GM23248 (cell line): ENCODE measurements around the gene NKRF.

Source experiments
- EZH2 ChIP-seq: fragments of 200-600 bp; sonication (generic); IDR thresholded peaks from 2 replicates; pipeline ENCODE4 v1.6.1; 2018; ENCODE audit warnings: antibody characterized with exemption, mild to moderate bottlenecking; ENCODE audit not compliant: insufficient read depth, poor library complexity, severe bottlenecking
- EZH2phosphoT487 ChIP-seq: fragments of 200-600 bp; sonication (generic); IDR thresholded peaks from 2 replicates; pipeline ENCODE4 v1.6.1; 2018; ENCODE audit warnings: antibody characterized with exemption, moderate library complexity, mild to moderate bottlenecking, low read depth; ENCODE audit not compliant: insufficient read depth

GRCh38 chrX:119618439-119618838 is 12.2 kb upstream of the NKRF start:
- TF ChIP-seq EZH2 (no peak), EZH2phosphoT487 (no peak)
